ENCODE results near the gene HIVEP3.

HIVEP3 gene

GRCh38 chr1:41848216-41848952 is 70.3 kb downstream of the HIVEP3 start:
- DNase-seq (ENCODE audit: low read depth in 2 of 2) = no peak

- DNase-seq (ENCODE audit: low read depth in 2 of 2) = no peak
Measured at GRCh38 chr1:41847733-41848132, 71.0 kb downstream of the HIVEP3 start.

- DNase-seq (ENCODE audit: low read depth in 2 of 2) = no peak
Measured at GRCh38 chr1:41846625-41847405, 71.9 kb downstream of the HIVEP3 start.

- DNase-seq (ENCODE audit: low read depth in 2 of 2) = no peak
Measured at GRCh38 chr1:41844781-41845272, 73.9 kb downstream of the HIVEP3 start.

- no peak for DNase-seq (ENCODE audit: low read depth in 2 of 2)
Measured at GRCh38 chr1:41844255-41844654, 74.5 kb downstream of the HIVEP3 start.

GRCh38 chr1:41842993-41843755 is 75.5 kb downstream of the HIVEP3 start:
- DNase-seq (ENCODE audit: low read depth in 2 of 2) = no peak

GRCh38 chr1:41842326-41842725 is 76.4 kb downstream of the HIVEP3 start:
- no peak for DNase-seq (ENCODE audit: low read depth in 2 of 2)

- DNase-seq (ENCODE audit: low read depth in 2 of 2) = no peak
Measured at GRCh38 chr1:41840592-41841246, 78.0 kb downstream of the HIVEP3 start.

- DNase-seq (ENCODE audit: low read depth in 2 of 2) = no peak
Measured at GRCh38 chr1:41838266-41838665, 80.5 kb downstream of the HIVEP3 start.

GRCh38 chr1:41837691-41838090 is 81.0 kb downstream of the HIVEP3 start:
- DNase-seq (ENCODE audit: low read depth in 2 of 2) = no peak

- DNase-seq (ENCODE audit: low read depth in 2 of 2) = no peak
Measured at GRCh38 chr1:41835485-41835884, 83.2 kb downstream of the HIVEP3 start.

GRCh38 chr1:41833519-41834000 is 85.2 kb downstream of the HIVEP3 start:
- DNase-seq (ENCODE audit: low read depth in 2 of 2) = no peak

- DNase-seq (ENCODE audit: low read depth in 2 of 2) = no peak
Measured at GRCh38 chr1:41830726-41831125, 88.0 kb downstream of the HIVEP3 start.

GRCh38 chr1:41827991-41828570 is 90.6 kb downstream of the HIVEP3 start:
- DNase-seq (ENCODE audit: low read depth in 2 of 2) = no peak

GRCh38 chr1:41823471-41823870 is 95.3 kb downstream of the HIVEP3 start:
- no peak for DNase-seq (ENCODE audit: low read depth in 2 of 2)

GRCh38 chr1:41822866-41823265 is 95.9 kb downstream of the HIVEP3 start:
- no peak for DNase-seq (ENCODE audit: low read depth in 2 of 2)

GRCh38 chr1:41819843-41820242 is 98.9 kb downstream of the HIVEP3 start:
- no peak for DNase-seq (ENCODE audit: low read depth in 2 of 2)

GRCh38 chr1:41819069-41819468 is 99.7 kb downstream of the HIVEP3 start:
- DNase-seq (ENCODE audit: low read depth in 2 of 2) = no peak

- DNase-seq (ENCODE audit: low read depth in 2 of 2) = no peak
Measured at GRCh38 chr1:41816061-41816460, 102.7 kb downstream of the HIVEP3 start.

GRCh38 chr1:41813755-41814745 is 104.7 kb downstream of the HIVEP3 start:
- DNase-seq (ENCODE audit: low read depth in 2 of 2) = no peak
